HepG2 (cell line): ENCODE data around the gene FGA. TPM values are rescaled to one million over a fixed set of nuclear protein-coding genes. Genes with fewer than 3 reads are reported as not detected.

Experiments used
- ARID3A ChIP-seq: IDR thresholded peaks from 2 replicates; pipeline ENCODE4 v1.6.1; 2012; ENCODE audit warnings: low read depth, low read length, improper control_type of control experiment
- ARID4A ChIP-seq: sonication (generic); formaldehyde crosslinking; IDR thresholded peaks from 2 replicates; pipeline ENCODE4 v1.5.0; 2020; ENCODE audit warnings: mild to moderate bottlenecking, missing genetic modification reagents, borderline replicate concordance
- ATF7-NPFF ChIP-seq: sonication (generic); formaldehyde crosslinking; IDR thresholded peaks from 2 replicates; pipeline ENCODE4 v1.8.1; 2023; ENCODE audit warnings: mild to moderate bottlenecking, low read depth, missing genetic modification reagents, moderate library complexity
- BORCS8-MEF2B ChIP-seq: sonication (generic); formaldehyde crosslinking; IDR thresholded peaks from 2 replicates; pipeline ENCODE4 v1.8.0; 2022; ENCODE audit warnings: mild to moderate bottlenecking, missing genetic modification reagents
- FOXA1 ChIP-seq, 2 experiments: fragments of 450-650 bp in 1 of 2; sonication (generic) in 1 of 2; formaldehyde crosslinking in 1 of 2; IDR thresholded peaks; 2 replicates each; pipeline versions ENCODE4 v1.4.0 to v1.6.1; 2016 to 2020; ENCODE audit warnings: missing genetic modification reagents in 1 of 2
- GMEB1 ChIP-seq: sonication (generic); formaldehyde crosslinking; IDR thresholded peaks from 2 replicates; pipeline ENCODE4 v1.5.1; 2020; ENCODE audit warnings: missing genetic modification reagents, mild to moderate bottlenecking, borderline replicate concordance
- HCFC1 ChIP-seq: fragments of 150-350 bp; IDR thresholded peaks from 2 replicates; pipeline ENCODE4 v1.6.1; 2014; ENCODE audit warnings: low read depth, low read length
- JARID2 ChIP-seq: sonication (generic); formaldehyde crosslinking; IDR thresholded peaks from 2 replicates; pipeline ENCODE4 v1.8.1; 2023; ENCODE audit warnings: missing genetic modification reagents, inconsistent platforms; ENCODE audit not compliant: insufficient replicate concordance
- KDM6A ChIP-seq: IDR thresholded peaks from 2 replicates; pipeline ENCODE4 v1.6.1; 2016; ENCODE audit warnings: low read depth
- MXD3 ChIP-seq: IDR thresholded peaks from 2 replicates; pipeline ENCODE4 v1.6.1; 2016; ENCODE audit warnings: mild to moderate bottlenecking, missing biosample characterization, missing genetic modification reagents
- NCOA2 ChIP-seq: sonication (generic); formaldehyde crosslinking; IDR thresholded peaks from 2 replicates; pipeline ENCODE4 v1.8.0; 2022; ENCODE audit warnings: inconsistent platforms
- PITX1 ChIP-seq: sonication (generic); formaldehyde crosslinking; IDR thresholded peaks from 2 replicates; pipeline ENCODE4 v1.5.1; 2020; ENCODE audit warnings: mild to moderate bottlenecking, missing genetic modification reagents
- REPIN1 ChIP-seq: sonication (generic); formaldehyde crosslinking; IDR thresholded peaks from 2 replicates; pipeline ENCODE4 v1.8.0; 2022; ENCODE audit warnings: missing genetic modification reagents, low read depth, mild to moderate bottlenecking, borderline replicate concordance
- SMAD3 ChIP-seq: sonication (generic); formaldehyde crosslinking; IDR thresholded peaks from 2 replicates; pipeline ENCODE4 v1.4.0; 2020; ENCODE audit warnings: missing genetic modification reagents
- STAG1 ChIP-seq: sonication (generic); formaldehyde crosslinking; IDR thresholded peaks from 2 replicates; pipeline ENCODE4 v1.4.0; 2020; ENCODE audit warnings: missing genetic modification reagents
- TFAP4 ChIP-seq: sonication (generic); IDR thresholded peaks from 2 replicates; pipeline ENCODE4 v1.6.1; 2016; ENCODE audit warnings: low read depth, borderline replicate concordance
- ZMYM4 ChIP-seq: sonication (generic); formaldehyde crosslinking; IDR thresholded peaks from 2 replicates; pipeline ENCODE4 v1.8.1; 2023; ENCODE audit warnings: mild to moderate bottlenecking, missing genetic modification reagents
- ZNF768 ChIP-seq: sonication (generic); formaldehyde crosslinking; IDR thresholded peaks from 2 replicates; pipeline ENCODE4 v1.4.0; 2020; ENCODE audit warnings: missing genetic modification reagents
- ZNF788 ChIP-seq: sonication (generic); formaldehyde crosslinking; IDR thresholded peaks from 2 replicates; pipeline ENCODE4 v1.5.0; 2020; ENCODE audit warnings: mild to moderate bottlenecking, missing genetic modification reagents, borderline replicate concordance
- ZNF878 ChIP-seq: sonication (generic); formaldehyde crosslinking; IDR thresholded peaks from 2 replicates; pipeline ENCODE4 v1.8.1; 2023; ENCODE audit warnings: mild to moderate bottlenecking, missing genetic modification reagents, moderate library complexity
- polyA plus RNA-seq, 8 experiments: library from polyadenylated mRNA; depleted of rRNA in 3 of 8; stranded (reverse) in 7 of 8; unstranded in 1 of 8; fragments of >200 nt; fragmentation: Illumina TruSeq in 4 of 8; extraction: Trizol in 4 of 8; gene quantifications; 2 replicates each; pipeline versions ENCODE4 v1.2.1 to v1.2.3, GENCODE V29; 2011 to 2016; ENCODE audit warnings: low read depth in 4 of 8, missing spikeins in 1 of 8, mixed read lengths in 1 of 8; ENCODE audit not compliant: insufficient read depth in 1 of 8
- total RNA-seq, 5 experiments: library from RNA; depleted of rRNA; stranded (reverse); fragments of >200 nt; fragmentation: Illumina TruSeq; extraction: Trizol; gene quantifications; 2 replicates each; pipeline ENCODE4 v1.2.3, GENCODE V29; 2016; ENCODE audit warnings: low read depth in 1 of 5

Gene FGA
- total and polyA plus RNA-seq, 2 of the 13 experiments (the other 11 are each of a cell fraction or from before 2014, with no cell fraction given): 640 to 1,523 TPM

DNA sequence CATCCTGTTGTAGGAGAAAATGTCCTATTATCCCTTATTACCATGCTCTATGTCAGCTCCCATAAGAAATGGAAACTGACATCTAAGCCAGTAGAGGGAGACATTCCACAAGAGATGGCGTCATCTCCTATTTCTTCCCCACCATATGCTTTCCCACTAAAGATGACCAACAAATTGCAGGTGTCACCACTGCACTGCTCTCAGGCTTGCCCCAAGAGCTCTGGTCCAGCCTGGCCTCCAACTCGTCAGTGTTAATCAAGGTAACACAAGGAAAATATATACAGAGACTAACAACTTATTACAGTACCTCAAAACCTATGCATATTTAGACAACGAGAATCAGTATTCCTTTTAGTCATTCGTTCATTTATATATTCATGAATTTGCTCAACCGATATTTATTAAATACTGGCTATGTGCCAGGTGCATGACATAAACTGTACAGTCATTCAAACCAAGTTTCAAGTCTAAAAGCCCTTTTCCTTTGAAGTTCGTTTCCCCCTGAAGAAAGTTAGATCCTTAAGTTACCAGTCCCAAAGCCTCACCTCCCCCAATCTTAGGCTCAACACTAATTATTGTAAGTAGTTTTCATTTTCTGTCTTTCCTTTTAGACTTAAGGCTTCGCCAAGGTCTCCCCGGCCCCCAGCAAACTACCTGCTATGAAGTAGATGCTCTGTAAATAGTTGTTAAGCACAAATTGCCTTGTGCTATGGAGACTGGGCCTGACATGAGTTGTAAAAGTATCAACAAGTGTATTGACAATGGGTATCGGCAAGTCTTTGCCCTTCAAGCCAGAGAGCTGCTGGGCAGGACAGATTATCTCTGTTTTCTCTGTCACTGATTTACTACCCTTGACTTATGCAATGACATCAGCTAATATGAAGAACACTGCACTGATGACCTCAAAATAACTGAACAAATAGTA lies 30.8 kb downstream of the FGA start (continued):
- peak; percentile 67 for TF ChIP-seq ARID3A
- no peak for TF ChIP-seq HCFC1
- no peak for TF ChIP-seq BORCS8-MEF2B (CRISPR knock-in tag)
- TF ChIP-seq PITX1 (CRISPR knock-in tag): peak; percentile 97
- TF ChIP-seq TFAP4: peak; percentile 59; the same call in 1 of the 2 replicates
- TF ChIP-seq NCOA2 (CRISPR knock-in tag): peak; percentile 99
- peak; percentile 53; the same call in 1 of the 2 replicates for TF ChIP-seq ARID4A
- peak; percentile 58; the same call in 1 of the 2 replicates for TF ChIP-seq ZMYM4 (CRISPR knock-in tag)
- peak; percentile 99 for TF ChIP-seq STAG1
- peak; percentile 88 for TF ChIP-seq SMAD3 (CRISPR knock-in tag)
- TF ChIP-seq GMEB1 (CRISPR knock-in tag): no peak; the same call in 1 of the 2 replicates
- no peak for TF ChIP-seq JARID2 (CRISPR knock-in tag)
- no peak; the same call in 1 of the 2 replicates for TF ChIP-seq ZNF768 (CRISPR knock-in tag)
- TF ChIP-seq ATF7-NPFF (CRISPR knock-in tag): peak; percentile 66; the same call in 1 of the 2 replicates
- TF ChIP-seq REPIN1 (CRISPR knock-in tag): peak; percentile 79
- TF ChIP-seq ZNF788 (CRISPR knock-in tag): no peak
- no peak for TF ChIP-seq MXD3 (CRISPR knock-in tag)
- peak; percentile 48; the same call in 1 of the 2 replicates for TF ChIP-seq ZNF878 (CRISPR knock-in tag)
- TF ChIP-seq FOXA1 (IDR thresholded peaks at IDR 0.05): peak; percentile 70
- peak; percentile 97 for TF ChIP-seq FOXA1 (CRISPR knock-in tag; IDR thresholded peaks at IDR 0.05)
- peak; percentile 80 for TF ChIP-seq KDM6A (CRISPR knock-in tag)
